ENCODE measurements around the gene STARD9.
A peak's percentile ranks its signal among the peaks of the same experiment; 100 is the strongest.
"Not testable (repeated sequence)": the region's sequence is repeated elsewhere in the genome, so short reads cannot be mapped to it uniquely, and the experiment has no call there.

The STARD9 gene

GRCh38 chr15:42575188-42576039 lies at the start of gene STARD9:
STARD9 (plus strand) TSS chr15:42575606; CDS start chr15:42575716, 110 bp downstream.
- DNase-seq, result peak; percentile 79

DNA sequence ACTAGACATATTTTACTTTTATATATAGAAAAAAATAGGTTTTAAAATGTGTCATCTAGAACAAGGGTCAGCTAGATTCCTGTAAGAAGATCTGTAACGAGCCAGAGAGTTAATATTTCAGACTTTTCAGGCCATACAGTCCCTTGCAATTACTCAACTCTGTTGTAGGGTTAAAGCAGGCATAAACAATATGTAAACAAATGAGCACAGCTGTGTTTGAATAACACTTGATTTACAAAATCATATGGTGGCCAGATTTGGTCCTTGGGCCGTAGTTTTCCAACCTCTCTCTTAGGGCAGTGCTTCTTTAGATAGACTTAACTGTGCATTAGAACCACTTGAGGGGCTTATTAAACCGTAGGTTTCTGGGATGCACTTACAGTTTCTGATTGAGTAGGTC lies 46.4 kb upstream of the STARD9 start:
- no peak for DNase-seq

- DNase-seq, result no peak
Observed at GRCh38 chr15:42533246-42533645, 42.2 kb upstream of the STARD9 start.

- no peak for DNase-seq
Observed at GRCh38 chr15:42544853-42545629, 30.4 kb upstream of the STARD9 start.

DNA sequence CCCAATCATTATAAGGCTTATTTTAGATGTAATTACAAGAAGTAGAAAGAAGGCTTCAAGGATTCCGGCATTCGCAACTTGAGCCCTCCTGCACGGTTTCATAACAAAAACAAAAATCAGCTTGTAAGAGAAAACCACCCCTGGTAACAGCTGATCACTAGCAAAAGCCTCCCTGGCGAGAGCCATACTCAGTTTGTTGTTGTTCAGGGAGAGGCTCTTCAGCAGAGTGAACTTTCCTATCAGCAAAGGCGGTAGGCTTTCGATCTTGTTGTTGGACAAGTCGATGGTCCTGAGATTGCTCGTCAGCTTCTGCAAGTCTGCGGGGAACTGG lies 27.5 kb upstream of the STARD9 start:
- DNase-seq, result no peak

DNA sequence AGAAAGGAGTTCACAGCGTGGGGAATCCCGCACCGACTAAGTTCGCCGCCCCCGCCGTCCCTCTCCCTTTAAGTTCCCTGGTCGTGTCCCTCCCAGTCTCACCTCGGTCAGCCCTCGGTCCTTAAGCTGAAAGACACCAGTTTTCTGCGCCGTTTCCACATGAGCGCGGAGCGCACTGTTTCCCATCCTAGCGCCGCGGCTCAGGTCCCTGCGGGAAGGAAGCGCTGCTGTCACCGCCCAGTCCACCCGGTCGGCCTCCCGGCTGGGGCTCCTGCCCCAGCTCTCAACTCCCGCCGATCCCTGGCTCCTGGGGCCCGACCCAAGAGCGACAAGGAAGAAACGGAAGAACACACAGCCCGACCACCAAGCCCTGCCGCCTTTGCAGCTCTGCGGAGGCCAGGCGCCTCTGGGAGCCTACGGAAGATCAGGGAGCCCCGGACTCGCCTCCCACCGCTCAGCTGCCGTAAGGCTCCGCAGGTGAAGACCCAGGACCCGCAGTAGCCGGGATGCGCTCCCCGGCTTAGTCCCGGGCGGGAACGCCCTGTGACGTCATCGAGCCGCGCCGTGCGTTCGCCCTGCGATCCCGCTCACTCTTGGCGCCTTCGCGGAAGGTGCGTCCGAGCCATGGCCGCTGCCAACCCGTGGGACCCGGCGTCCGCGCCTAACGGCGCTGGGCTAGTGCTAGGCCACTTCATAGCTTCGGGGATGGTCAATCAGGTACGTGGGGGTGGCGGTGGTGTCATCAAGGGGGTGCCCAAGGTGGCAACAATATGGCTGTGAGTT lies 27.0 kb upstream of the STARD9 start, which contains the start of the genes HAUS2 and LRRC57:
TSS of gene HAUS2 (plus strand) at position 590 of the 783 bp plus-strand sequence. CDS start at position 625, 35 bp downstream.
TSS of gene LRRC57 (minus strand) at position 545 of the 783 bp plus-strand sequence. CDS start at position 186, 359 bp downstream.
- DNase-seq, result peak; percentile 55

DNA sequence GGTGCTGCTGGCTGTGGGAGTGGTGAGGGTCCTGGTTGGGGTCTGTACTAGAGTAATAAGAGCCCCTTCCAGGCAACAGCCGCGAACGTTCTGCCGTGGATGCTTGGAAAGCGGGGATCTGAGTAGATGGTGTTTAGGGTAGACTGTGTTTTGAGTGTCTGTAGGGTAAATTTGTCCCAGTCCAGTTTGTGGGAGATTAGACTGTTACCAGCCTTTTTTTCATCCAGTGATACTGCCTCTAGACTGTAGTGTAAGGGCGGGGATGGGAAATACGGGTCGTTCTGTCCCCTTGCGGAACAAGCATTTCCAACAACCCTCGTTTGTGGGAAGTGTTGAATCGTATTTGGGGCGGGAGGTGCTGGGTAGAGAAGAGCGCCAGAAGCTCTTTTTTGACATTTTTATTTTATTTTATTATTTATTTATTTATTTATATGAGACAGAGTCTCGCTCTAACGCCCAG lies 26.3 kb upstream of the STARD9 start:
- DNase-seq, result no peak

DNA sequence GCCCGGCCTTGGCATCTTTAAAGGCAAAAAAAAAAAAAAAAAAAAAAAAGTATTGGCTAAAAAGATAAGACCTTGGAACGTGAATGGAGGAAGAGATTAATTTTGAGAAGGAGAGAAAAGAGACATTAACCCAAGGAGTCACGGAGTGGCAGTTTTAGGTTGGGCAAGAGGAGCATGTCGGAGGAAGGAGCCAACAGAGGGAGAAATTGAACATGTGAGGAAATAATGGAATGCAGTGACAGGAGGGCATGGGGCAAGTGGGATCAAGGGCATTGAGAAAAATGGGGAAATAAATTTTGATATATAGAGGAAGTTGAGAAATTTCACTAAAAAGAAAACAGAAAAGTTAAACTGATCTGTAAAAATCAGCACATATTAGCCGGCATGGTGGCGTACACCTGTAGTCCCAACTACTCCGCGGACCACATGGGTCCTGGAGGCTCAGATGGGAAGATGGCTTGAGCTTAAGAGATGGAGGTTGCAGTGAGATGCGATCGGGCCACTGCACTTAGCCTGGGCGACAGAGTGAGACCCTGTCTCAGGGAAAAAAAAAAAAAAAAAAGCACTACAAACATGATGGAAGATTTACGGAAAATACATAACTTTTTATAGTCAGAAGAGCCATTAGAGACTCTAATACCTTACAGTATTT lies 25.5 kb upstream of the STARD9 start:
- DNase-seq, result no peak

- DNase-seq, result no peak
Observed at GRCh38 chr15:42553554-42553953, 21.9 kb upstream of the STARD9 start.

GRCh38 chr15:42556550-42557207 lies 18.7 kb upstream of the STARD9 start:
- DNase-seq, result not testable (repeated sequence)

DNA sequence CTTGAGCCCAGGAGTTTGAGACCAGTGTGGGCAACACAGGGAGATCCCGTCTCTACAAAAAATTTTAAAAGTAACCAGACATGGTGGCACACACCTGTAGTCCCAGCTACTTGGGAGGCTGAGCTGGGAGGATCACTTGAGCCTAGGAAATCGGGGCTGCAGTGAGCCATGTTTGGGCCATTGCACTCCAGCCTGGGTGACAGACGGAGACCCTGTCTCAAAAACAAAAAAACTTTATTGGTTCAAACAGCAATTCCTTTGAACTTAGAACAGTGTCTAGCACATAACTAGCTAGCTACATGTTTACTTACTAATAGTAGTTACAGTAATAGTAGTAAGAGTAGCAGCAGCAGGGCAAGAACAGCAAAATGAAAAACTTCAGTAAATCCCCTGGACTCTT lies 16.7 kb upstream of the STARD9 start:
- no peak for DNase-seq

- DNase-seq, result no peak
Observed at GRCh38 chr15:42576040-42576594, 711 bp downstream of the STARD9 start.

DNA sequence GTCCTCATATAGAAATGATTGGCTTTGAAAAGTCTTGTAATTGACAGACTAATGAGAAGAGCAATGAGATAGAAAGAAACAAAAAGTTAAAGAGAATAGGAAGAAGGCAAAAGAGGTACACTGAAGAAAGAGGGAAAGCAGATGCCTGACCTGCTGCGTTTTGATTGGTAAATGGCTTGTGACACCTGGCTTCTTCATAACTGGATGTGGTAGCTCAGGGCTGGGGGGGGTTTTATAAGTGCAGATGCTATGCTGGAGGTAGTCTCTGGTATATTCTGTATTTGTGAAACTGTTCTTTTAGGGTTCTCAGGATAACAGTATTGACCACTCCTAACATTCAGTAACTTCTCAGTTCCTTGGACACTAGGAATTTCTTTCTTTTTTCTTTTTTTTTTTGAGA lies 1.4 kb downstream of the STARD9 start:
- DNase-seq, result no peak

DNA sequence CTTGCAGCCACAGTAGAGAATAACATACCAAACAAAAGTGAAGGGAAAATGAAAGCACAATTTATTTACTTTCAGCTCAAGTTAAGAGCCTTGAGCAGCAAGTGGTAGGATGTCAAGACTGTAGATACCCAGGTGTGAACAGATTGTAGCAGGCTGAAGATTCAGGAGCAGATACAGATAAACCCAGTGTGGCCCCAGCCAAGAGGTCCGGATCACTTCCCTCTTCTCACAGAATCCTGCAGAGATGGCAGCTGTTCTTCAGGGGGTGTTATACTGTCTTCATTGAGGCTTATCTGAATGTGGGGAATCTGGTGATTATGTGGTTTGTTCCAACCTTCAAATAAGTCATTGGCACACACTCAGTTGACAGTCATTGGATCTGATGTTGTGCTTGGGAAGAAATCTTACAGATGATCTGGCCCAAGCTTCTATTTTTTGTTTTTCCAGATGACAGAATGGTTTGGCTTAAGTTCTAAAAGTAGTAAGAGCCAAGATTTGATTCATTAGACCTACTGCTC lies 2.2 kb downstream of the STARD9 start:
- no peak for DNase-seq

- DNase-seq, result no peak
Observed at GRCh38 chr15:42578984-42579537, 3.7 kb downstream of the STARD9 start.

DNA sequence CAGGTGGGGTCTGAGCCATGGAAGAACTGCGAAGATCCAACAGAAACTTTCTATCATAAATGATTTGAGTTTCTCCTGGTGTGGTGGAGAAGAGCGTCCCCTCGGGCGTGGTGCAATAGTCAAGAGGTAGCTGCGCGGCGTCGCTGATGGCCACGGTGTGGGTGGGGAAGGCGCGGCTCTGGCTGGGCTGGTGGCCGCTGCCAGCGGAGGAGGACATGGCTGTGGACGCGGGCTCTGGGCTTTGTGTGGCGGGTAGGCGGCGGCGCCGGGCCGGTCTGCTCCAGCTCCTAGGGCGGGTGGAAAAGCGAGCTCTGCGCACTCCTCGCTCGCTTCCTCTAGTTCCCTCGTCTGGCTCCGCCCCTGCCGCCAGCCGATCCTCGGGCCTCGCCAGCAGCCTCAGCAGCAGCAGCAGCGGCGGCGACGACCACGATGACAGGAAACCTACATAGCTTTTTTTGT lies 5.9 kb downstream of the STARD9 start:
- DNase-seq, result peak; percentile 61

GRCh38 chr15:42582569-42583375 lies 7.4 kb downstream of the STARD9 start:
- DNase-seq, result no peak

- DNase-seq, result no peak
Observed at GRCh38 chr15:42584031-42584765, 8.8 kb downstream of the STARD9 start.

DNA sequence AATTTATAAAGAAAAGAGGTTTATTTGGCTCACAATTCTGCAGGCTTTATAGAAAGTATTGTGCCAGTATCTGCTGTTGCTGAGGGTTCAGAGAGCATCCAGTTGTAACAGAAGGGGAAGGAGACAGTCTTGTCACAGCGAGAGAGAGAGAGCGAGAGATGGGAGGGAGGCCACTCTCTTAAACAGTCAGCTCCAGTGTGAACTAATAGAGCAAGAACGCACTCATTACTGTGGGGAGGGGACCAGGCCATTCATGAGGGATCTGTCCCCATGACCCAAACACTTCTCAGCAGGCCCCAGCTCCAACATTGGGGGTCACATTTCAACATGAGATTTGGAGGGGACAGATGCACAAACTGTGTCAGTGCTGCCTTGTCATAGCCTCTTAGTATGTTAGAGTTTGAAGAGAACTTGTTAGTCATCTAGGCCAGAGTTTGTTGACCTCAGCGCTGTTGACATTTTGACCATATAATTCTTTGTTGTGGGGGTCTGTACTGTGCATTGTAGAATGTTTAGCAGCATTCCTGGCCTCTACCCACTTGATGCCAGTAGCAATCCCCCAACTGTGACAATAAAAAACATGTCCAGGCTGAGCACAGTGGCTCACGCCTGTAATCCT lies 15.3 kb downstream of the STARD9 start:
- DNase-seq, result no peak

All from NCI-H2029 (cell line).